NCI-H128 (cell line): ENCODE results near the gene TMED10.
"Not testable (repeated sequence)": the region's sequence is repeated elsewhere in the genome, so short reads cannot be mapped to it uniquely, and the experiment has no call there.

Source experiments
- DNase-seq: peaks from one replicate; lab custom pipeline; 2025; ENCODE audit not compliant: unreplicated experiment; lab: John Stamatoyannopoulos, UW

TMED10 gene

DNA sequence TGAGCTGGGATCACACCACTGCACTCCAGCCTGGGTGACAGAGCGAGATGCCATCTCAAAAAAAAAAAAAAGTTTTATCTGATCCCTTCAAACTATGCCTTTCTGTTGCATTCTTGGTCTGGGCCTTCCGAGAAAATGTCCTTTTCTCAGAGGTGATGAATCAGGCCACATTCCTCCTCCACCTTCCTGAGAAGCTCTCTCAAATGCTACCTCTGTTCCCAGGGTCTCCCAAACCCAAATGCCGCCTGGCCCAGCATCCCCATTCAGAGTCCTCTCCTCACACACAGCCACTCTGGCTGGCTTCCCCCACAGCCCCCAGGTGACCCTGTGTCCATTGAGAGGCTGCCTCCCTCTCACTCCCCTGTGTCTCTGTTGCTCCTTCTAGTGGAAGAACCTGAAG is 19.7 kb upstream of the TMED10 start:
- no peak for DNase-seq

DNA sequence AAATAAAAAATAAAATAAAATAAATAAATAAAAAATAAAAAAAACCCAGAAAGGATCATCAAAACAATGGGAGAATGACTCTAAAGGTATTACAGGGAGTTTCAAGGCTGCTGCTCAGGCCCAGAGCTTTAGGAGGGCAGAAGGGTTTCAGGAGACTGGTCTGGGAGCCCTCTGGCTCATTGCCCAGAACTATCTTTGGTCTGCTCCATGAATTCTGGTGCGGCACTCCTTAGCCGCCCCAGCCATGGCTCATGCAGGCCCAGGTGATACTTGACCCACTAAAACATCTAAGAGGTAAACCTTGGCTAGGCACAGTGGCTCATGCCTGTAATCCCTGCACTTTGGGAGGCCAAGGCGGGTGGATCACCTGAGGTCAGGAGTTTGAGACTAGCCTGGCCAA is 14.7 kb upstream of the TMED10 start:
- no peak for DNase-seq

DNA sequence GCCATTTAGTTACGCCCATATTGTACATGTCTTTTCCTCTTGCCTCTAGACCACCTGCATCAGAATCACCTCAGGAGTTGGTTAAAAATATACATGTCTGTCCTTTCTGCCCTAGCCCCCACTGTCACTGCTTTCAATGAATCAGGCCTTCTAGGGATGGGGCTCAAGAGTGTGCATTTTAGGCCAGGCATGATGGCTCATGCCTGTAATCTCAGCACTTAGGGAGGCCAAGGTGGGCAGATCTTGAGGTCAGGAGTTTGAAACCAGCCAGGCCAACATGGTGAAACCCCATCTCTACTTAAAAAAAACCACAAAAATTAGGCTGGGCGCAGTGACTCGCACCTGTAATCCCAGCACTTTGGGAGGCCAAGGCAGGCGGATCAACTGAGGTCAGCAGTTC is 13.6 kb upstream of the TMED10 start:
- no peak for DNase-seq

DNA sequence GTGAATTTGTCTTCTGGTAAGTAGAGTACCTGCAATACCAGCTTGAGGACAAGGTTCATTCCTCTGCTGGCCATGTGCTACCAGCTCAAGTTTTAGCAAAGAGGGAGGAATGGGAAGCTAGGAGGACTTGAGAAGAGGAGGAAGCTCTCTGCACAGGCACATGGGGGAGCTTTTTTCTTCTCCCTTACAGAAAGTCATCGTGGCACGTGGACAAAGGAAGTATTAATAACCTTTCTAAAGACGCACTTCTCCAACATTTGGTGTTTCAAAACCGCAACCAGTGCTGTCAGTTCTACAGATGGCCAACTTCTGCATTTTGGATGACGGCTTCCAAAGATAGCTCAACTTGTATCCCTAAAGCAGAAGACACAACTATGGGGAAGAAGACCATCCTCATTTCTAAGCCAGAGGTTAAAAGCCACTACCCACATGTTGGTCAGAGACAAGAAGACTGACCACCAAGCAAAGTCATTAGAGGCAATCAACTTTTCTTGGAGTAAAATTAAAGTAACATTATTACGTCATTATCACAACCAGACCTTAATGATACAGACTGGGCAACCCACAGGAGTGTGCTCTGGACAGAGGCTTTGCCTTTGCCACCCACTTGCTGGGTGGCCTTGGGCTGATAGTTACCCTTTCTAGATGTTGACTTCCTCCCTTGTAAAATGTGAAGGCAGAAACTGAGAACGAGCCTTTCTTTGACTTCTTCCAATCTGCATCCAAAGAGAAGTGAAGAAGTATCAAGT is 12.3 kb upstream of the TMED10 start:
- DNase-seq, result no peak

DNA sequence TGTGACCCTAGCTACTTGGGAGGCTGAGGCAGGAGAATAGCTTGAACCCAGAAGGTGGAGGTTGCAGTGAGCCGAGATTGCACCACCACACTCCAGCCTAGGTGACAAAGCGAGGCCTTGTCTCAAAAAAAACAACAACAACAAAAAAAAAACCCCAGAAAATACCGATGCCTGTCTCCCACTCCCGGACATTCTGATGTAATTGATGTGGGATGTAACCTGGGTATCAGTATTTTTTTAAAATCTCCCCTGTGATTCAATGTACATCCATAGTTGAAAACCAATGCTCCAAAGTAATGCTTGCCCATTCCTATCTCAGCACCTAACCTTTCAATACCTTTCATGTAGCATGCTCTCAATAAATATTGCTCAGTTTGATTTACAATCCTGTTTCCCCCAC is 11.7 kb upstream of the TMED10 start:
- no peak for DNase-seq

DNA sequence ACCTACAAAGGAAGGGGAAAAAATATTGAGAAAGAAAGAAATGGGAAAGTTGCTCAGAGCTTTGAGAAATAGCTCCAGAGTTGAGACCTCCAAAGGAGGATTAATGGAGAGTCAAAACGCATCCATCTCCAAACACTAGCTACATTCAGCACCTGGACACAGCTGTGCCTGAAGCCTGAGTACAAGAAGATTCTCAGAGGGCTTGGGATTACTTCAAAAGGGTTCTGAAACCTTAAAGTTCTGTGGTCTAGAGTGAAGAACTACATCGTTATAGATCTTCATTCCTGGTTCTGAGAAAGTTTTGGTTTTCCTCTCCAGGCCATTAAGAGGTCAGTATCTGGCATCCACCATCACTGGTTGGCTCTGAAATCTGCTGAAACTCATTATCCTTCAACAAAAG is 10.5 kb upstream of the TMED10 start:
- no peak for DNase-seq

DNA sequence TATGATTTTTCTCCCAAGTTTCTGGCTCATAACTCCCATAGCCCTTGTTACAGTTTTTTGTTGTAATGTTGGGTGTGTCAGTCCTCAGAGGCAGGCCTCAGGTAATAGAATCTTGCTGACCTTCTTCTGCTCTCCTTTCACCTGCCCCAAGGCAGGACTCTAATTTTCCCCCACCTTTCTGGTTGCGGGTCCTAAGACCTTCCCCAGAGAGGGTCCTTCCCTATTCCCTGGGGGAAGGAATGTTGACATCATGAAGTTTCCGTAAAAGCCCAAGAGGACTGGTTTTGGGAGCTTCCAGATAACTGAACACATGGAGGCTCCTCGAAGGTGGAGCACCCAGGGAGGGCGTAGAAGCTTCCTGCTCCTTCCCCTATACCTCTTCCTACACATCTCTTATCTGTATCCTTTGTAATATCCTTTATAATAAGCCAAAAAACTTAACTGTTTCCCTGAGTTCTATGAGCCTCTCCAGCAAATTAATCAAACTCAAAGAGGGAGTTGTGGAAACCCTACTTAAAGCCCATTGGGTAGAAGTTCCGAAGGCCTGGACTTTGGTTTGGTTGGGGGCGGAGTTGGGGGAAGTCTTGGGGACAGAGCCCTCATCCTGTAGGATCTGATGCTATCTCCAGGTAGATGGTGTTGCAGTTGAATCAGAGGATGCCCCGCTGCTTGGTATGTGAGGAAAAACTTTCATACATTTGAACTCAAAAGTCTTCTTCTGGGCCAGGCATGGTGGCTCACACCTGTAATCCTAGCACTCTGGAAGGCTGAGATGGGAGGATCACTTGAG is 9.0 kb upstream of the TMED10 start:
- no peak for DNase-seq

DNA sequence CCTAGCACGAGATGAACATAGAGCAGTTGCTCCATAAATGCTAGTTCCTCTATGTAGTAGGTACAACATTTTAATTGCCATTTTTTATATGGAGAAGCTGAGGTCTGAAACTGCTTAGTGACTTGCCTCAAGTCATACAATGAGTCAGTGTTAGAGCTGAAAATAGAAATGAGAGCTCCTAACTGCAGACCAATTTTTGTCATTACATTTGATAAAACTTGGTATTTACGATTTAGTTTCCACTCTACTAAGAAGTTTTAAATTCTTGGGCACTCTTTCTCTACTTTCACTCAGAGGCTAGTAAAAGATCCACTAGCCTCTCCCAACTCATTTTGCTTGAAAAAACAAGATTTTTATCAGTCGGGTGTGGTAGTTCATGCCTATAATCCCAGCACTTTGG is 8.1 kb upstream of the TMED10 start:
- no peak for DNase-seq

DNA sequence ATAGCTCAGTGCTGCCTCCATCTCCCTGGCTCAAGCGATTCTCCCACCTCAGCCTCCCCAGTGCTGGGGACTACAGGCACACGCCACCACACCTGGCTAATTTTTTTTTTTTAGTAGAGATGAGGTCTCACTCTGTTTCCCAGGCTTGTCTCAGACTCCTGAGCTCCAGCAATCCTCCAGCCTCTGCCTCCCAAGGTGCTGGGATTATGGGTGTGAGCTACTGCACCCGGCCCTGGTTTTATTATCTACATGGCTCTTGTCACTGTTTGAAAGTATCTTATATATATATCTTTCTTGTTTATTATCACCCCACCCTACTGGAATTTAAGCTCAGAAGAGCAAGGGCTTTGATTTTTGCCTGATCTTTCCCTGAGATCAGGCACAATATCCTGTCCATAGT is 7.6 kb upstream of the TMED10 start:
- DNase-seq, result no peak

DNA sequence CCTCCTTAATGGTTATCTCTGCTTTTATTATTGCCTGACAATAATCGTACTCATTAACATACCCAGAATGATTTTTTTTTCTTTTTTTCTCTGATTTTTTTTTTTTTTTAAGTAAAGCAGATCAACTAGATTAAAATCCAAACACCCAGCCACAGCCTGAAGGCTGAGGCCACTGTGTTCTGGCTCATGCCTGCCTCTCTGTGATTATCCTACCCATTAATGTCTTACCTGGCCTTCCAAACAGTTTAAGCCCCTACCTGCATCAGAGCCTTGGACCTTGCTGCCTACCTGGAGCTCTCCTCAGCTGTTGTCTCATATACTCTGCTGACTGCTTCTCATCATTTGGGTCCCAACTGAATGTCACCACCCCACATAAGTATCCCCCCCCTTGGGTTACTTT is 6.8 kb upstream of the TMED10 start:
- no peak for DNase-seq

DNA sequence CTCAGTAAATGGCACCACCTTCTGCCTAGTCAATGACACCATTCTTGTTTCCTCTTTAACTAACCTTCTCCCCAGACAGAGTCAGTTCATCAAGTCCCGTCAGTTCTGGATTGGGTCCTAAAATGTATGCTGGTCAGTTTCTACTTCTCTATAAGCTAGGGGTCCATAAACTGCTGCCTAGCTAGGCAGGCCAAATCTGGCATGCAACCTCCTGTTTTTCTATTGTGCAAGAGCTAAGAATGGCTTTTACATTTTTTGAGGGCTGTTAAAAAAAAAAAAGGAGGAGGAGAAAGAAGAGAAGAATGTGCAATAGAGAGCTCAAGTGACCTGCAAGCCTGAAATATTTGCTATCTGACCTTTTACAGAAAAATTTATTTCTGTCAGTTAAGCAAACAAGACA is 6.4 kb upstream of the TMED10 start:
- no peak for DNase-seq

DNA sequence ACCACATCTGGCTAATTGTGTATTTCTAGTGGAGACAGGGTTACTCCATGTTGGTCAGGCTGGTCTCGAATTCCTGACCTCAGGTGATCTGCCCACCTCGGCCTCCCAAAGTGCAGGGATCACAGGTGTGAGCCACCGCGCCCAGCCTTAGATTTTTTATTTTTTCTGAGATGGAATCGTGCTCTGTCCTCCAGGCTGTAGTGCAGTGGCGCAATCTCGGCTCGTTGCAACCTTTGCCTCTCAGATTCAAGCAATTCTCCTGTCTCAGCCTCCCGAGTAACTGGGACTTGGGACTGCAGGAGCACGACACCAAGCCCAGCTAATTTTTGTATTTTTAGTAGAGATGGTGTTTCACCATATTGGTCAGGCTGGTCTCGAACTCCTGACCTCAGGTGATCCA is 5.8 kb upstream of the TMED10 start:
- not testable (repeated sequence) for DNase-seq

DNA sequence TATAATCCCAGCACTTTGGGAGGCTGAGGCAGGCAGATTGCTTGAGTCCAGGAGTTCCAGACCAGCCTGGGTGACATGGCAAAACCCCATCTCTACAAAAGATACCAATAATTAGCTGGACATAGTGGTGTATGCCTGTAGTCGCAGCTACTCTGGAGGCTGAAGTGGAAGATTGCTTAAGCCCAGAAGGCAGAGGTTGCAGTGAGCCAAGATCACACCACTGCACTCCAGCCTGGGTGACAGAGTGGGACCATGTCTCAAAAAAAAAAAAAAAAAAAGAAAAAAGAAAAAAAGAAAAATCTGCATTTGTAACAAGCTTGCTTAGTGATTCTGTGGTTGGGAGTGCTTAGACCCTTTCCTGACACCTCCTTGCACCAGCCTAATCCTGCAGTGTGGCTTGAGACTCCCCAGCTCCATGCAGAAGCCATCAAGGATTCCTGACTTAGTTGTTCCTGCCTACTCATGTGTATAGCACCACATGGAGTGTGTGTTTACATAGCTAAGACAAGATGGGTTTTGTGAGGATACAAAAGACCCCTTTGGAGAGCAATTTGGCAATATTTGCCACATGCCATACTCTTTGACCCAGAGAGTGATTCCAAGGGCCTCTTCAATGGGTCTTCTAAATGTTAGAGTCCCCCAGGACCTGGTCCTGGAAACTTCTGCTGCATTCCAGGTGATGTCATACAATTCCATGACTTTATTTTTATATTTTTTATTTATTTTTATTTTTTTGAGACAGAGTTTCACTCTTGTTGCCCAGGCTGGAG is 5.1 kb upstream of the TMED10 start:
- no peak for DNase-seq

DNA sequence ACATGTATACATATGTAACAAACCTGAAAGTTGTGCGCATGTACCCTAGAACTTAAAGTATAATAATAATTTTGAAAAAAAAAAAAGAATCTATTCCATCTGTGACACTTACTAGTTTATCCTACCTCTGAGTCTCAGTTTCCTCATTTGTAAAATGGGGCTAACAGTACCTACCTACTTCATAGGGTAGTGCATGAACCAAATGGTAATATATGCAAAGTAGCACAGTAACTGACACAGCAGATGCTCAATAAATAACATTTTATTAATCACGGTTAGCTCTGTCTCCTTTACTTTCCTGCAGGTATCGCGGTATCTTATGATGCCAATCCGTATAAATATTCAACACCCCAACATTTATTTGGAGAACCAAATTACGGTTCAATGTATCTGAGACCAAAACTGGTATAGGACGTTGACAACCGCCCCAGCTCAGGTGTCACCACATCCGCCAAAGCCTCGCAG is 703 bp downstream of the TMED10 start:
- DNase-seq, result no peak

DNA sequence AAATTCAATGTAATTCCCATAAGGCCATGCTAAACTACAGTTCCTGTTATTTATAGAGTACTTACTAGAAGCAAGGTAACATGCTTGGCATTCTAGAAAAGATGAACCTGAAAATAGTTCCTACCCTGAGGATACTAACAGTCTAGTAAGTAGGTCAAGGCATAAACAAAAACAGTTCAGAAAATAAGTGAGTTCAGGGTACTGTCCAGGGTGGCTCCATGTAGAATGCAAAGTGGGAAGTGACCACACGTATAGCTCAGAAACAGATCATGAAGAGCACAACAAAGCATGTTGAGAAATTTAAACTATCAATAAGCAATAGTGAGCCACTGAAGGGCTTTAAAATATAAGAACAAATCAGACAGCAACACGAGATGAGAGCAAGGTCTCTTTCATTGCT is 2.3 kb downstream of the TMED10 start:
- no peak for DNase-seq

DNA sequence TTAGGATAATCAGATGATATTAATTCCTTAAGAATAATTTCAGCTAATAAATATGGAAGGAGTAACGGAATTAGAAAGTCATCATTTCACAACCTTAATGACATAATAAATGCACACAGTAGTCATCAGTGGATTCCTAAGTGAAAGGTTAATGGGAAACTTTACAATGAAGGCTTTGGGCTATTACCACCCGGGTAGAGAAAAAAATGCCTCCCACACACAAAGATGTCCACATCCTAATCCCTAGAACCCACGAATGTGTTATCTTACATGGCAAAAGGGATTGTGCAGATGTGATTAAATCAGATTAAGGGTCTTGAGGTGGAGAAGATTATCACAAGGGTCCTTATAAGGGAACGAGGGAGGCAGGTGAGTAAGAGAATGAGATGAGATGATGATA is 5.6 kb downstream of the TMED10 start:
- DNase-seq, result no peak

DNA sequence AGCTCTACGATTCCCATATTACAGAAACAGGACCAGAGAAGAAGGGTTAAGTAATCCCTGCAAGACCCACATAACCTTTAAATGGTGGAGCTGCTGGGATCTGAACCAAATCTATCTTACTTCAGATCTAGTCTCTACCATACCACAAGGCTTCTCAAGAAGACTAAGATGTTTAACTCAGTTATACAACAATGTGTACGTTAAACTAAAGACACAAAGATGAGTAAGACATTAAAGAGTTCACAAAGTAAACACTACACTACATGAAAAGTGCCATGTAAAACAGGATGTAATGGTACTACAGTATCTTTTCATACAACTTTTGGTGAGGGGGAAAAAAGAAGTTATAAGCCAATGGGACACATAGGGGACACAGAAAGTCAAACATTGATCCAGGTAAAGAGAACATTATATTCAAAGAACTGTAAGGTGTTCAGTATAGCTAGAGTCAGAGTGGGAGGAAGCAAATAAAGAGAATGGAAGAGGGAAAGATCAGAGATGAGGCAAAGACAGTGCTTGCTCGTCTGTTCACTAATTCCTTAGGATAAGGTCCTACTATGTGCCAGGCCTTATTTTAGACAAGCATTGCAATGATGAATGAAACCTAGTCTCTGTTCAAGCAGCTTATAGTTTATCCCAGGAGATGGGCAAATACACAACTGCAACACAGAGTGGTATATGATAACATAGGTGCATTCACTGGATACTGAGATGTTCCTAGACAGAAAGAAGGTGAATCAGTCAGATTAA is 7.7 kb downstream of the TMED10 start:
- DNase-seq, result no peak

DNA sequence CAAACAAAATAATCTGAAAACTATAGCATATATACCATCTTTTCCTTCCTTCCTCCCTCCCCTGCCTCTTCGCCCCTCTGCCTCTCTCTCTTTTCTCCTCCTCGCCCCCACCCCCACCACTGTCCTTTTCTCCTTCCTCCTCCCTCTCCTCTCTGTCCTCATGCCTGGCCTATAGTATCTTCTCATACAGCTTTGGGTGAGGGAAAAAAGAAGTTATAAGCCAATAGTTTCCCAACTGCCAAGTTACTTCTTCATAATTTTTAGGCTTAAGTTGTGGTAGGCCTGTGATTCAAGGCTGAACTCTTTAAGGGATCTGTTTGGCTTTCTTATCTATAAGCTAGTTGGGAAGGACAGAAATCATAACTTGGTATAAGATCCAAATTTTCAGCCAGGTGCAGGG is 9.1 kb downstream of the TMED10 start:
- DNase-seq, result no peak

DNA sequence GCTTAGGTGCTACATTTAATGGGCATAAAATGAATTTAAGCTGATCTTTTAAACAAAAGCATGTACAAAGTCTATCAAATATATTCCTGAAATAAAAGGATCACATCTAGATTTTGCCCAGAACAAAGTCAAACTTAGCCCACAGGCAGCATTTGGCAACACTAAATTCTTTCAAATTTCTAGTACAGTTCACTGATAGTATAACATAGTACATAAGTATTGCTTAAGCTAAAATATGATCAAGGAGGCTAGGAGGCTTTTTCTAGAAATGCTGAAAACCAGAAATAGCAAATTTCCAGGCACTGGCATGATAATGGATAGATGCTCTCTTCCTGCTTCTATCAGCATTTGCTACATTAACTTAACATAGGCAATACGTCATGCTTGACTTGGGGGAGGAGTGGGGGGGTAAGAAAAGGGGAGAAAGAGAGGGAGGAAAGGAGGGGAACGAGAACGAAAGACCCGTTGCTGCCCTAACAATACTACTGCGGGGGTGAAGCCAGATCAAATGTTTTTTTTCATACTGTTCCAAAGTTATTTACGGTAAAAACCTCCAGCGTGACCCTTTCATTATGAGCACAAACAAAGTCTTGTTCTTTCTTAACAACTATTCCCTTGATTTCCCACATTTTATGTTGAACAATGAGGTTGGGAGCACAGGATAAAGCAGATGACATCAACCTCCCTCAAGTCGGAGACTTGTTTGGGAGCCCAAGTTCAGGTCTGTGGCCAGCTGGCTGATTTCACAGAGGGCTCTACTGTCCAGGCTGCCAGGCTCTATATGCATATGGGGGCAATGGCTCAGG is 10.6 kb downstream of the TMED10 start:
- no peak for DNase-seq

DNA sequence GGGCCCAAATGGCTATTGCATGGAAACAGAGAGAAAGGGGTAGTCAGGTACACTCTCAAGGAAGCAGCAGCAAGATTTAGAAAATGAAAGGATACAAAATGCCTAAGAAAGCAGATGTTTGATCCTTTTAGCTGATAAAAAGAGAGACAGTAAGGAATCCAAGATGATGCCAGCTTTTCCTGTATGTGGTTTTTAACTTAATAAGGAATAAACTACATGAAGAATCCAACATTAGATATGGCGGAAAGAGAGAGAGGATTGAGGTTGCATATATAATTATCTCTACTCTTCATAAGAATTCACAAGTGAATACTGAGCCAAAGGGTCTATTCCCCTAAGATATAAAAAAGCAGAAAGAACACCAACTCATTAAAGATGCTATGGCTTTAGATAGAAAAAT is 11.6 kb downstream of the TMED10 start:
- DNase-seq, result no peak
